Breast epithelium (tissue), 4 donors: Measurements from ENCODE around the gene PALLD. TPM values are rescaled to one million over a fixed set of nuclear protein-coding genes. Genes with fewer than 3 reads are reported as not detected.

Source experiments
- DNase-seq, 2 donors: peaks; one replicate each; pipeline ENCODE4 v3.0.0-alpha.2; 2019; ENCODE audit warnings: low spot score in 2 of 2
- H3K27ac ChIP-seq, 2 donors: fragments of 200-600 bp; sonication (generic) in 1 of 2; one replicate each; pipeline ENCODE4 v1.5.1; 2016 to 2019; ENCODE audit warnings: mild to moderate bottlenecking in 1 of 2
- H3K27me3 ChIP-seq, 2 donors: fragments of 200-600 bp; sonication (generic) in 1 of 2; one replicate each; pipeline versions ENCODE4 v1.5.1 to v1.6.0; 2017 to 2019; ENCODE audit warnings: control low read depth in 1 of 2, mild to moderate bottlenecking in 1 of 2
- H3K36me3 ChIP-seq: fragments of 200-600 bp; one replicate; pipeline ENCODE4 v1.5.1; 2019
- H3K4me1 ChIP-seq, 2 donors: fragments of 200-600 bp; sonication (generic); one replicate each; pipeline ENCODE4 v1.5.1; 2016 to 2019; ENCODE audit warnings: control low read depth in 1 of 2
- H3K4me3 ChIP-seq, 3 donors: fragments of 200-600 bp; sonication (generic); 1 replicate in 2 of 3; 2 replicates in 1 of 3; pipeline ENCODE4 v1.5.1; 2016 to 2019; ENCODE audit warnings: mild to moderate bottlenecking in 3 of 3, moderate library complexity in 2 of 3
- H3K9me3 ChIP-seq, 2 donors: fragments of 200-600 bp; sonication (generic) in 1 of 2; one replicate each; pipeline ENCODE4 v1.5.1; 2016 to 2019; ENCODE audit warnings: control low read depth in 1 of 2
- POLR2A ChIP-seq: fragments of 450-650 bp; IDR thresholded peaks from one replicate; pipeline ENCODE4 v1.6.1; 2016; ENCODE audit warnings: antibody characterized with exemption, mild to moderate bottlenecking, moderate library complexity
- POLR2AphosphoS5 ChIP-seq, 3 donors: sonication (generic); formaldehyde crosslinking; IDR thresholded peaks; one replicate each; pipeline ENCODE4 v1.6.1; 2017; ENCODE audit warnings: antibody characterized with exemption in 3 of 3
- intact Hi-C: fragments of 100-400 bp; cut with DNase I; formaldehyde crosslinking; loops from one replicate; pipeline ENCODE4 v1.15.1; 2023; ENCODE audit warnings: low total_unique reads
- total RNA-seq, 3 donors: library from RNA; depleted of rRNA; stranded (reverse); fragments of >200 nt; gene quantifications; one replicate each; pipeline ENCODE4 v1.1.0, GENCODE V29; 2016
- TF ChIP-seq, protein P1 (sequence below), 3 donors: fragments of 450-650 bp; IDR thresholded peaks; one replicate each; pipeline ENCODE4 v1.5.1; 2016 to 2017; ENCODE audit warnings: antibody characterized with exemption in 3 of 3, mild to moderate bottlenecking in 3 of 3, moderate library complexity in 3 of 3

The PALLD gene
- total RNA-seq, 3 donors from 2014 or later, result 96.0 to 186 (median 174) TPM

DNA sequence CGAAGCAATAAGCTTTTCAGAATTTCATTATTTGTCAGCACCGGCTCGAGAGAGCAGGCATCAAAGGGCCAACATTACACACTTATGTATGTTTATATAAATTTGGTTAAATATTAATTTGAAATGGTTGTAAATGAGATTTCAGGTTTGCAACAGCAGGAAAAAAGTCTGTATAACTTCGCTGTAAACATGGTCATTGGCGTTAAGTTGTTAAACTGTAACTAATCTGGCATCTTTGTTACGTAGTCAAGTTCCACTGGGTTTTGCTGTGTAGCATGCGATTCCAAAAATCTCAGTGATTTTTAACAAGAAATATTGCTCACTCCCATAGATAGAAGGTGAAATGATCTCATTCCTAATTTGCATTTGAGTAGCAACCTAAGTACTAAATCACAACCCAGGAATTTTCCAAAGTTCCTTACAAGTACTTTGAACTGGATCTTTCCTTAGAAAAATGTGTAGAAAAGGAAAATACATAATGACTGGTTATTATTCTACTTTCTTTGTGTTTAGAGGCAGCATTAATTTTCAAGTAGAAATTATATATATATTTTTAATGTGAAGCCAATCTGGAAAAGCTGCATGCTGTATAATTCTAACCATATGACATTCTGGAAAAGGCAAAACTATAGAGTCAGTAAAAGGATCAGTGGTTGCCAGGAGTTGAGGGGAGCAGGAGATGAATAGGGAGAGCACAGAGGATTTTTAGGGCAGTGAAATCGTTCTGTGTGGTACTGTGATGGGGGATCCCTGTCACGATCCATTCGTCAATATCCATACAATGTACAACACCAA is 291.1 kb downstream of the PALLD start:
- TF ChIP-seq, protein P1, sequence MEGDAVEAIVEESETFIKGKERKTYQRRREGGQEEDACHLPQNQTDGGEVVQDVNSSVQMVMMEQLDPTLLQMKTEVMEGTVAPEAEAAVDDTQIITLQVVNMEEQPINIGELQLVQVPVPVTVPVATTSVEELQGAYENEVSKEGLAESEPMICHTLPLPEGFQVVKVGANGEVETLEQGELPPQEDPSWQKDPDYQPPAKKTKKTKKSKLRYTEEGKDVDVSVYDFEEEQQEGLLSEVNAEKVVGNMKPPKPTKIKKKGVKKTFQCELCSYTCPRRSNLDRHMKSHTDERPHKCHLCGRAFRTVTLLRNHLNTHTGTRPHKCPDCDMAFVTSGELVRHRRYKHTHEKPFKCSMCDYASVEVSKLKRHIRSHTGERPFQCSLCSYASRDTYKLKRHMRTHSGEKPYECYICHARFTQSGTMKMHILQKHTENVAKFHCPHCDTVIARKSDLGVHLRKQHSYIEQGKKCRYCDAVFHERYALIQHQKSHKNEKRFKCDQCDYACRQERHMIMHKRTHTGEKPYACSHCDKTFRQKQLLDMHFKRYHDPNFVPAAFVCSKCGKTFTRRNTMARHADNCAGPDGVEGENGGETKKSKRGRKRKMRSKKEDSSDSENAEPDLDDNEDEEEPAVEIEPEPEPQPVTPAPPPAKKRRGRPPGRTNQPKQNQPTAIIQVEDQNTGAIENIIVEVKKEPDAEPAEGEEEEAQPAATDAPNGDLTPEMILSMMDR (IDR thresholded peaks at IDR 0.05), result no peak
- TF ChIP-seq POLR2AphosphoS5 (IDR thresholded peaks at IDR 0.05) (no peak), POLR2A (no peak)
- intact Hi-C loops, result no loop called here
- no peaks in the 10 kb centered on the region for H3K9me3 ChIP-seq
- H3K36me3 ChIP-seq, result no peaks in the 10 kb centered on the region
- H3K27me3 ChIP-seq, result no peaks in the 10 kb centered on the region
- no peak for DNase-seq
- no peaks in the 10 kb centered on the region for H3K4me1 ChIP-seq
- no peak overlapping the region for H3K4me3 ChIP-seq
- no peak overlapping the region for H3K27ac ChIP-seq

DNA sequence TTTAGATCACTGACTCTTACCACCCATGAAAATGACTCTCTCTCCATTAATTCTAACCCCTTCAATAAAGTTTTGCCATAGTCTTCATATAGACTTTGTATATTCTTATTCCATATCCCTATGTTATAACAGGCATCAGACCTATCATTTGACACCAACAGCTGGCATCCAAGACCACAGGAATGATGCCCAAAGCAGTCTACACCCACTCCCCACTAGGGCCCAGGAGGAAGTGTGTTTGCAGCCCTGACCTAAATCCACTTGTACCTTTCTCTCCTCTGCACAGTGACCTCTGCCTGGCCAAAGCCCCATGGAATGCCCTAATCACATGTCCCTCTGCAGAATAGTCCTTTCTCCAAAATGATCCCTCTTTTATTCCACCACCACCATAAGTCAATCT is 294.0 kb downstream of the PALLD start:
- H3K4me1 ChIP-seq, result no peaks in the 10 kb centered on the region
- no peaks in the 10 kb centered on the region for H3K27me3 ChIP-seq
- H3K27ac ChIP-seq, result no peak overlapping the region
- no peaks in the 10 kb centered on the region for H3K36me3 ChIP-seq
- H3K9me3 ChIP-seq, result no peaks in the 10 kb centered on the region
- DNase-seq, result no peak
- TF ChIP-seq POLR2AphosphoS5 (IDR thresholded peaks at IDR 0.05) (no peak), POLR2A (no peak)
- TF ChIP-seq, protein P1 (IDR thresholded peaks at IDR 0.05), result no peak
- intact Hi-C loops, result no loop called here
- H3K4me3 ChIP-seq, result no peak overlapping the region

DNA sequence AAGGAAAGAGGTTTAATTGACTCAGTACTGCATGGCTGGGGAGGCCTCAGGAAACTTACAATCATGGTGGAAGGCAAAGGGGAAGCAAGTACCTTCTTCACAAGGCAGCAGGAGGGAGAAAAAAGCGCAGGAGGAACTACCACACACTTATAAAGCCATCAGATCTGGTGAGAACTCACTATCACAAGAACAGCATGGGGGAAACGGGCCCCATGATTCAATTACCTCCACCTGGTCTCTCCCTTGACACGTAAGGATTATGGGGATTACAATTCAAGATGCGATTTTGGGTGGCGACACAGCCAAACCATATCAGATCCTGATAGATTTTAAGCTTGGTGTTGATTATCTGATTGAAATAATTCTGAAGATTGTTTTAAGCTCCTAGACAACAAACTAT is 294.5 kb downstream of the PALLD start:
- Histone ChIP-seq H3K4me3 (no peak overlapping the region), H3K27me3 (no peaks in the 10 kb centered on the region), H3K9me3 (no peaks in the 10 kb centered on the region), H3K4me1 (no peaks in the 10 kb centered on the region), H3K27ac (no peak overlapping the region), H3K36me3 (no peaks in the 10 kb centered on the region)
- DNase-seq, result no peak
- TF ChIP-seq POLR2A (no peak), POLR2AphosphoS5 (IDR thresholded peaks at IDR 0.05) (no peak)
- TF ChIP-seq, protein P1 (IDR thresholded peaks at IDR 0.05), result no peak
- intact Hi-C loops, result no loop called here

DNA sequence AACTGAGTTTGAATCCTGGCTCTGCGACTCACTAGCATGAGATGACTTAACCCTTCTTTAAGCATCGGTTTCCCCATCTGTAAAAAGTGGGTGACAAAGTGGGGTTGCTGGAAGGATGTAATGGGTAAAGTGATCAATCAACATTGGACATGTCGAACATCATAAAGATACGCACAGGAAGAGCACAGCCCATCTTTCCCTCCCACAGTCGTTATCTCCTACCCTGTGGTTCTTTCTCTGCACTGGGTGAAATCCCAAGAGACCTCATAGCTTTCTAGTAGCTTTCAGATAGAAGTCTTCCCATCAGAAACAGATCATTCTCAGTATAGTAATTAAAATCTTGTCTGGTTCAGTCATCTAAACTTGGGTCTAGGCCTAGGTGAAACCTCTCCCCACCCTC is 296.7 kb downstream of the PALLD start:
- Histone ChIP-seq H3K36me3 (no peaks in the 10 kb centered on the region), H3K4me1 (no peaks in the 10 kb centered on the region), H3K4me3 (no peak overlapping the region), H3K27ac (no peak overlapping the region), H3K27me3 (no peaks in the 10 kb centered on the region), H3K9me3 (no peaks in the 10 kb centered on the region)
- intact Hi-C loops, result no loop called here
- TF ChIP-seq POLR2AphosphoS5 (IDR thresholded peaks at IDR 0.05) (no peak), POLR2A (no peak)
- TF ChIP-seq, protein P1 (IDR thresholded peaks at IDR 0.05), result no peak
- no peak for DNase-seq

- intact Hi-C loops, result no loop called here
- TF ChIP-seq, protein P1 (IDR thresholded peaks at IDR 0.05), result no peak
- TF ChIP-seq POLR2AphosphoS5 (IDR thresholded peaks at IDR 0.05), result no peak
- TF ChIP-seq POLR2A, result no peak
- Histone ChIP-seq H3K27me3 (no peaks in the 10 kb centered on the region), H3K27ac (no peak overlapping the region), H3K9me3 (no peaks in the 10 kb centered on the region), H3K4me3 (no peak overlapping the region), H3K4me1 (no peaks in the 10 kb centered on the region), H3K36me3 (no peaks in the 10 kb centered on the region)
- DNase-seq, result no peak
These were observed 297.3 kb downstream of the PALLD start for GRCh38 chr4:168794092-168794707.
